GM23248 (cell line): Measurements from ENCODE around the gene HYOU1.

Source experiments
- EZH2 ChIP-seq: fragments of 200-600 bp; sonication (generic); IDR thresholded peaks from 2 replicates; pipeline ENCODE4 v1.6.1; 2018; ENCODE audit warnings: antibody characterized with exemption, mild to moderate bottlenecking; ENCODE audit not compliant: insufficient read depth, poor library complexity, severe bottlenecking
- EZH2phosphoT487 ChIP-seq: fragments of 200-600 bp; sonication (generic); IDR thresholded peaks from 2 replicates; pipeline ENCODE4 v1.6.1; 2018; ENCODE audit warnings: antibody characterized with exemption, moderate library complexity, mild to moderate bottlenecking, low read depth; ENCODE audit not compliant: insufficient read depth

DNA sequence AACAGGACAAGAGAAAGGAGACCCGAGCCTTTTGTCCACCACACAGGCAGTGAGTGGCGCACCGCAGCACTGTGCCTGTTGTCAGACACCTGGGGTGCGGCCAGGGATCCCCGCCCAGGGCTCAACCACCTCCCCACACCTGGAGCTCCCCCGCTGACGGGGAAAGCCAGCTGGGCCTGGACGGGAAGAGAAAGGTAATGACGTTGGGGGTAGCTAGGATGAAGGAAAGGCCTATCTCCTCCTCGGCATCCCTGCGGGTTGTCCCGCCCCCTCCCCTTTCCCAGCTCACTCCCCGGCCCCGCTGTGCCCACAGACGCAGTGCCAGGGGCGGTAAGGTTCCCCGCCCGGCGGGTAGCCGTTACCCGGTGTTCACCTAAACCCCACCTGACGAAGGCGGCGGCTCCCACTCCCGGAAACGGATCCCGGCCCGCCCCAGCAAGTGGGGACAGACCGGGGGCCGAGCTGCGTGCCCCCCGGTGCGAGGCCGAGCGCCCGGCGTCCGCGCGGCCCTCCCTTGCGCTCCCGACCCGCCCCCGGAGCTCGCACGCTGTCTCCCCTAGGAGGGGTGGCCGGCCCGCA is 495 bp downstream of the HYOU1 start:
- TF ChIP-seq EZH2 (no peak), EZH2phosphoT487 (no peak)
